Stimulated activated CD8-positive, alpha-beta memory T cell treated with anti-CD3 and anti-CD28 coated beads, Interleukin-15, amount 100 ng/mL, for 48 hours (primary cell): ENCODE measurements around the gene TMEM92.
"Not testable (repeated sequence)": the region's sequence is repeated elsewhere in the genome, so short reads cannot be mapped to it uniquely, and the experiment has no call there.

Experiments used
- DNase-seq, 2 donors: peaks; one replicate each; pipeline ENCODE4 v3.0.0-alpha.2; 2020; ENCODE audit warnings: low read depth in 2 of 2

The TMEM92 gene

GRCh38 chr17:50262001-50262794 is 12.1 kb upstream of the TMEM92 start:
- DNase-seq, result no peak

GRCh38 chr17:50263331-50264262 is 10.7 kb upstream of the TMEM92 start:
- DNase-seq, result no peak

GRCh38 chr17:50264263-50265113 is 9.8 kb upstream of the TMEM92 start:
- no peak for DNase-seq

GRCh38 chr17:50265212-50265611 is 9.1 kb upstream of the TMEM92 start:
- DNase-seq, result no peak

- no peak for DNase-seq
Measured at GRCh38 chr17:50265690-50266315, 8.5 kb upstream of the TMEM92 start.

- no peak for DNase-seq
Measured at GRCh38 chr17:50266384-50267073, 7.7 kb upstream of the TMEM92 start.

- no peak for DNase-seq
Measured at GRCh38 chr17:50267074-50267841, 7.0 kb upstream of the TMEM92 start.

- no peak for DNase-seq
Measured at GRCh38 chr17:50268026-50268425, 6.2 kb upstream of the TMEM92 start.

GRCh38 chr17:50268743-50269275 is 5.5 kb upstream of the TMEM92 start:
- DNase-seq, result no peak

GRCh38 chr17:50269477-50270434 is 4.5 kb upstream of the TMEM92 start:
- DNase-seq, result peak; percentile 36 to 55

- no peak for DNase-seq
Measured at GRCh38 chr17:50270435-50271362, 3.6 kb upstream of the TMEM92 start.

- DNase-seq, result not testable (repeated sequence)
Measured at GRCh38 chr17:50271363-50271750, 2.9 kb upstream of the TMEM92 start.

GRCh38 chr17:50272246-50272645 is 2.0 kb upstream of the TMEM92 start:
- DNase-seq, result no peak

GRCh38 chr17:50272711-50273653 is 1.3 kb upstream of the TMEM92 start:
- peak; percentile 24 to 25 for DNase-seq

- no peak for DNase-seq
Measured at GRCh38 chr17:50273654-50274040, 619 bp upstream of the TMEM92 start.

- no peak for DNase-seq
Measured at GRCh38 chr17:50274897-50275221, 593 bp downstream of the TMEM92 start.
